Ramos (cell line): Measurements from ENCODE around the gene TPX2.

Experiments used
- in situ Hi-C: fragments of 300-500 bp; cut with MboI; formaldehyde crosslinking; loops from one replicate; pipeline ENCODE4 v1.14.3; 2022; ENCODE audit warnings: low sequenced_read_pairs; ENCODE audit not compliant: unreplicated experiment

Gene TPX2

GRCh38 chr20:31738729-31739549, at the start of gene TPX2:
Gene TPX2 (plus strand): TSS chr20:31739290. CDS start chr20:31757477, 18,187 bp downstream.
- in situ Hi-C loops: no loop called here

GRCh38 chr20:31690124-31690666, 48.9 kb upstream of the TPX2 start:
- in situ Hi-C loops: no loop called here

DNA sequence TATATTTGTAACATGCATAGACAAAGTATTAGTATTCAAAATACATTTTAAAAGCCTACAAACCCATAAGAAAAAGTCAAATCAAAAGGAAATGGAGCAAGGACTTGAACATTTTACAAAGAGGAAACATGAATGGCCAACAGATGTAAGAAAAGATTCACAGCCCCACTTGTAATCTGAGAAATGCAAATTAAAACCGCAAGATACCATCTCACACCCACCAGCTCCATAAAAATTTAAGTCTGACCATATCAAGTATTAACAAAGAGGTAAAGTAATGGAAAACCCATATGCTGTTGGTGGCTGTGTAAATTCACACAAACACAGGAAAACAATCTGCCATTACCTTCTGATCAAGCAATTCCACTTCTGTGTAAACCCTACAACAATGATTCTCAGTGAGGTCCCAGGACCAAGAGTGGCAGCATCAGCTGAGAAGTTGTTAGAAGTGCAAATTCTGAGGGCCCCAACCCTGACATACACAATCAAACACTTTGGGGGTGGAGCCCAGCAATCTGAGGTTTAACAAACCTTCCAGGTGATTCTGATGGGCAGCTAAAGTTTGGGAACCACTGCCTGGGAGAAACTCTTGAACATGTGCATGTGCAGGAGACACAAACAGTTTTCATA, 47.3 kb upstream of the TPX2 start:
- in situ Hi-C loops: no loop called here

DNA sequence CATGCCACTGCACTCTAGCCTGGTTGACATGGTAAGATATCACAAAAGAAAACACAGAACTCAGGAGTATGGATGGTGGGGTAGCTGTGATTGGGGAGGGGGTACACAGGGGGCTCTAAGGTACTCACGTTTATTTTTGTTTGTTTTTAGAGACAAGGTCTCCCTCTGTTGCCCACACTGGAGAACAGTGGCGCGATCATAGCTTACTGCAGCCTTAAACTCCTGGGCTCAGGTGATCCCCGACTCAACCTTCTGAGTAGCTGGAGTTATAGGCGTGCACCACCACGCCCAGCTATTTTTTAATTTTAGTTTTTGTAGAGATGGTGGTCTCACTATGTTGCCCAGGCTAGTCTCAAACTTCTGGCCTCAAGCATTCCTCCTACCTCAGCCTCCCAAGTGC, 45.7 kb upstream of the TPX2 start:
- in situ Hi-C loops: no loop called here

- in situ Hi-C loops: no loop called here
These were observed 45.0 kb upstream of the TPX2 start for GRCh38 chr20:31693987-31694661.

DNA sequence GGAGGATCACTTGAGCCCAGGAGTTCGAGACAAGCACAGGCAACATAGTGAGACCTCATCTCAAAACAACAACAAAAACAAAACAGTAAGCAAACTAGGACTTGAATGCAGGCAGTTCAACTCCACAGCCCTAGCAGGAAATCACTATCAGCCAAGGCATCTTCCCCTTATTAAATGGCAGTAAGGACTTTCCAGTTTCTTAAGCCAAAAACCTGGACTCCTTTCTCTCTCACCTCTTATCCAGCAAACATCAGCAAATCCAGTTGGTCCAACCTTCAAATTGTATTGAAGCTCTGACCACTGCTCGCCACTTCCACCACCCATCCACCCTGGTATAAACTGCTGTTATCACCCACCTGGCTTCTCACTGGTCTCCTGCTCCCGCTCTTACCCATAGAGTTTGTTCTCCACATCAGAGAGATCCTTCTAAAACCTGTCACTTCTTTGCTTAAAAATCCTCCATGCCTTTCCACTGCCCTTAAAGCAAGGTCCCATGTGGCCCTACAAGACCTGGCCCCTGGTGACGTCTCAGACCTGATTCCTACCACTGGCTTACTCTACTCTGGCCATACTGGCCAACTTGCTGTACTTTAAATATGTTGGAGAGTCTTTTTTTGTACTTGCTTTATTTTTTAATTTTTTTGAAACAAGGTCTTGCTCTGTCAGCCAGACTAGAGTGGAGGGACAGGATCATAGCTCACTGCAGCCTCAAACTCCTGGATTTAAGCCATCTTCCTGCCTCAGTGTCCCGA, 44.1 kb upstream of the TPX2 start:
- in situ Hi-C loops: no loop called here

GRCh38 chr20:31695849-31696804, 43.0 kb upstream of the TPX2 start:
- in situ Hi-C loops: no loop called here

- in situ Hi-C loops: no loop called here
These were observed 40.8 kb upstream of the TPX2 start for GRCh38 chr20:31698243-31698802.

DNA sequence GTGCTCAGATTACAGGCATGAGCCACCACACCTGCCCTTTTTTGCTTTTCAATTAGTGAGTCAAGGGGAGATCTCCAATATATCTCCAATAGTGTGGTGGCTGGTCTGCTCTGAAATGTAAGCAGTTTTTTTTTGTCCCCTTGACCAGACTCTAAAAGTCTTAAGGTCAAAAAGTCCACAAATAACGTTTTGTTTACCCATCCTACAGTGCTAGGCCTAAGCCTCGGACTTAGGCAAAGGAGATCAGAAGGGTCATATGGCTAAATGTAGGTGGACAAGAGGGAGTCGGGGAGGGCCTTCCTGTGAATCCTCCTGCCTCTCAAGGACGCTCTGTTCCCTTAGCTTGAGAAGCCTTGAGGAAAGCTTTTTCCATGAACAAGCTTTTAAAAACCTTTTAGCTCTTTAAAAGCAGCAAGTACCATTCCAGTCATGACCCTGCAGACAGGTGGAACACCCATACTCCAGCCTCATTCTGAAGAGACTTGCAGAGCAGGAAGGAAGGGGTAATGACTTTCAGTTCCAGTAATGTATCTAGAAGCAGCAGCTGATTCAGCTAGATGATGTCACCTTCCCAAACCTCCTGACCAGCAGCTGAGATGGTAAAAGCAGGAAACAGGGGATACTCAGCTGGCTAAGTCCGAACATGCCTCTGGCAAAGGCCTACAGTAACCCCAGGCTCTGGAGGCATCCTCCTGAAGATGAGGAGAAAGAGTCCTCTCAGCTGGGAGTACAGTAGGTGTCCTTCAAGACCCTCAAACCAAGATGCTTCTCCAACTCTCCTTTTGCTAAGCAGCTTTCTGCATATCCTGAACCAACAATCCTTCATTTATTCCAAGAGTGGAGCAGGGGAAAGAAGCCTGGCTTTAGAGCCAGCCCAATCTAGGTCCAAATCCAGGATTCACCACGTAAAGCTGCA, 40.0 kb upstream of the TPX2 start:
- in situ Hi-C loops: no loop called here

DNA sequence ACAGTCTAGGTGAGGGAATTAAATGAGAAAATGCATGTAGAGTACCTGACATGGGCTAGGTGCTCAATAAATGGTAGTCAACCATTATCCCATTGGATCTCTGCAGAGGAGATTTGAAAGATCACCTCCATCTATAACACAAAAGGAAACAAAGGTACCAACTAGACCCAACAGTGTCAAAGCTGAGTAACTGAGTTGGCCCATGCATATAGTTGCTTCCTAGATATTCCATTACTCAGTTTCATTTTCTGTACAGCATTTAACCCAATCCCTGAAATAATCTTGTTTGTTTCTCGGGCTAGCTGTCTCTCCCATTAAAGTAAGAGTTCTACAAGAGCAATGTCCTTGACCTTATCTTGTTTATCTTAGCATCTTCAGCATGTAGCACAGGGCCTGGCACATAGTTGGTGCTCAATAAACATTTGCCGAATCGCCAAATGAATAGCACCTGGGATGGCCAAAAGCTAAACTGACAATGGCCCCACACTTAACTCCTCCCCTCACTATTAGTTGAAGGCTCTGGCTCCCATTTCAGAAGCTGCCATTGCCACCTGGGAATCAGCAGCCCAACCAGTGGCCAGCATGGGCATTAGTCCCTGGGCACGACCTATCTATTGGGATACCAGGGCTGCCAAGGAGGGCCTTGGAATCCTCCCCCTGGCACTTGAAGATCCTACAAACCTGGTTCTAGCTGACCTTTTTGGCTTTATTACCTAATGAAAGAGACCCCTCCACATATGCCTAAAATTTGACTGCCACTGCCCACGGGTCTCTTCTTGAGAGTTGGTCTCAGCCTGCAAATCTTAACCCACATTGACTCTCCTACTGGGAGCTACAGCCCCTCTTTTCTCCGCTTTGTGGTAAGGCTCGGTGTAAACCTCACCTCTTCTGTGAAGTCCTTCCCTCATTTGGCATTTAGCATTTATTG, 39.0 kb upstream of the TPX2 start:
- in situ Hi-C loops: no loop called here

GRCh38 chr20:31700747-31701146, 38.3 kb upstream of the TPX2 start:
- in situ Hi-C loops: no loop called here

- in situ Hi-C loops: no loop called here
These were observed 37.5 kb upstream of the TPX2 start for GRCh38 chr20:31701591-31701990.

GRCh38 chr20:31704225-31705119, 34.6 kb upstream of the TPX2 start:
- in situ Hi-C loops: no loop called here

DNA sequence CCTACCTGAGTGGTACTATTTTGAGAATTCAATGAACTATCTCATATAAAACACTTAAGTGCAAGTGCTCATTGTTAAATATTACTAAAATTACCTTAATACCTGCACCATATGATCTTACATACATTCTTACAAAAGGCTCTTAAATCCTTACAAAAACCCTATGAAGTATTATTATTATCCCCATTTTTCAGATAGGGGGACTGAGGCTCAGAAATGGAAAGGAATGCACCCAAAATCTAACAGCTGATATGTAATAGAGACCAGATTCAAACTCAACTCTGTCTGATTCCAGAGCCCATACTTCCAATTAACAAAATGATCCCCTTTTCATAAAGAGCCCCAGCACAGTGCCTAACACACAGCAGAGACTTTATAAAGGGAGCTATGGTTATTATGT, 33.9 kb upstream of the TPX2 start:
- in situ Hi-C loops: no loop called here

GRCh38 chr20:31705598-31706597, 33.2 kb upstream of the TPX2 start:
- in situ Hi-C loops: no loop called here
